Adrenal gland (tissue), 12 donors: ENCODE results near the gene MBD3L2B. TPM values are rescaled to one million over a fixed set of nuclear protein-coding genes. Genes with fewer than 3 reads are reported as not detected.

Experiments used
- DNase-seq, 7 donors: peaks; one replicate each; pipeline ENCODE4 v3.0.0-alpha.2; 2019 to 2020
- H3K27ac ChIP-seq, 5 donors: fragments of 200-600 bp; sonication (generic) in 4 of 5; 1 replicate in 3 of 5; 2 replicates in 2 of 5; pipeline versions ENCODE4 v1.5.1 to v1.8.0; 2016 to 2020; ENCODE audit warnings: mild to moderate bottlenecking in 1 of 5
- H3K27me3 ChIP-seq: fragments of 200-600 bp; 2 replicates; pipeline ENCODE4 v1.8.0; 2021
- H3K36me3 ChIP-seq, 2 donors: fragments of 200-600 bp; replicated peaks in 1 of 2; 1 replicate in 1 of 2; 2 replicates in 1 of 2; pipeline versions ENCODE4 v1.5.1 to v1.8.0; 2018 to 2022
- H3K4me1 ChIP-seq, 2 donors: fragments of 200-600 bp; replicated peaks in 1 of 2; 1 replicate in 1 of 2; 2 replicates in 1 of 2; pipeline versions ENCODE4 v1.5.1 to v1.8.0; 2018 to 2021
- H3K4me3 ChIP-seq, 4 donors: fragments of 200-600 bp; sonication (generic) in 3 of 4; one replicate each; pipeline ENCODE4 v1.5.1; 2016 to 2018
- H3K9me3 ChIP-seq, 3 donors: fragments of 200-600 bp; sonication (generic) in 1 of 3; replicated peaks in 1 of 3; 1 replicate in 2 of 3; 2 replicates in 1 of 3; pipeline versions ENCODE4 v1.5.1 to v1.8.0; 2016 to 2021
- POLR2A ChIP-seq, 2 donors: fragments of 450-650 bp; IDR thresholded peaks; one replicate each; pipeline ENCODE4 v1.6.1; 2017; ENCODE audit warnings: antibody characterized with exemption in 2 of 2, mild to moderate bottlenecking in 2 of 2, moderate library complexity in 1 of 2
- WGBS, 4 donors: extraction: QIAGEN DNeasy Blood & Tissue Kit in 2 of 4; methylation state at CpG; one replicate each; pipeline versions ENCODE4 v1.1.5 to v1.1.7; 2013 to 2017; 5-methylcytosine and 5-hydroxymethylcytosine counted together
- intact Hi-C, 2 donors: fragments of 100-400 bp; cut with DNase I; formaldehyde crosslinking; loops; one replicate each; pipeline versions ENCODE4 v1.14.1 to v1.15.0; 2022 to 2023
- polyA plus RNA-seq, 3 donors: library from polyadenylated mRNA; stranded (reverse); fragments of 200-250 nt in 2 of 3; fragments of 350-450 nt in 1 of 3; fragmentation: Illumina TruSeq in 1 of 3; extraction: RNeasy Lipid Tissue Mini Kit (QIAGEN cat#74804) in 1 of 3; gene quantifications; one replicate each; pipeline ENCODE4 v1.2.3, GENCODE V29; 2013 to 2014
- total RNA-seq, 9 donors: library from RNA; depleted of rRNA in 4 of 9; stranded (reverse); fragments of >200 nt in 4 of 9; fragments of 120-200 nt in 1 of 9; fragmentation: NEBNext Ultra II Directional in 1 of 9; extraction: Animal tissue kit (Norgen Biotek cat#: 25700) in 1 of 9; gene quantifications; one replicate each; pipeline versions ENCODE4 v1.1.0 to v1.2.4, GENCODE V29; 2013 to 2023
- TF ChIP-seq, protein P1 (sequence below), 6 experiments: fragments of 450-650 bp in 4 of 6; fragments of 200-600 bp in 2 of 6; sonication (generic) in 1 of 6; IDR thresholded peaks; 1 replicate in 5 of 6; 2 replicates in 1 of 6; pipeline versions ENCODE4 v1.5.1 to v1.8.0; 2016 to 2021; ENCODE audit warnings: antibody characterized with exemption in 6 of 6, mild to moderate bottlenecking in 2 of 6, moderate library complexity in 1 of 6
- donor health status: healthy with polysubstance abuse.
- donor health status: Bipolar disorder and iron deficiency.
- donor health status: DM: yes; HTN: yes; CAD: no.
- donor health status: DM: no; HTN: no; CAD: no.
- donor health status: DM: no; HTN: no; CAD: no.
- donor health status: DM: yes; HTN: yes; CAD: no.

MBD3L2B gene
- total and polyA plus RNA-seq, 12 donors = not detected

DNA sequence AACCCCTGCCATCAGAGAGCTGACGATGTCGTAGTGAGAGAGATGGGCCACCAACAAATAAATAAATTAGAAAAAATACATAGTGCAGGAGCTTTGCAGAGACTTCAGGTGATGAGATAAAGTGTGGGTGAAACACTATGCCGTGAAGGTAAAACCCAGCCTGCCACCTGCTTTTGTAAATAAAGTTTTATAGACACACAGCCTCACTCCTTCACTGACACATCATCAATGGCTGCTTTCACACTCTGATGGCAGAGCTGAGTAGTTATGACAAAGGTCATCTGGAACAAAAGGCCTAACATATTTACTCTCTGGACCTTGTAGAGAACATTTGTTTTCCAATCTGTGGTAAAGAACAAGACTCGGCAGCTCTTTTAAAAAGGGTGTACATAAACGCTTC, 45.0 kb downstream of the MBD3L2B start:
- 78 to 85% (median 82%) methylated on average over 5 of the region's 5 CpGs for WGBS, 4 donors
- Histone ChIP-seq H3K27me3 (no peaks in the 10 kb centered on the region), H3K4me3 (no peak overlapping the region), H3K9me3 (no peaks in the 10 kb centered on the region), H3K27ac (no peak overlapping the region), H3K36me3 (no peaks in the 10 kb centered on the region), H3K4me1 (no peaks in the 10 kb centered on the region)
- DNase-seq = no peak
- intact Hi-C loops = no loop called here
- TF ChIP-seq POLR2A (IDR thresholded peaks at IDR 0.05) = no peak
- TF ChIP-seq, protein P1, sequence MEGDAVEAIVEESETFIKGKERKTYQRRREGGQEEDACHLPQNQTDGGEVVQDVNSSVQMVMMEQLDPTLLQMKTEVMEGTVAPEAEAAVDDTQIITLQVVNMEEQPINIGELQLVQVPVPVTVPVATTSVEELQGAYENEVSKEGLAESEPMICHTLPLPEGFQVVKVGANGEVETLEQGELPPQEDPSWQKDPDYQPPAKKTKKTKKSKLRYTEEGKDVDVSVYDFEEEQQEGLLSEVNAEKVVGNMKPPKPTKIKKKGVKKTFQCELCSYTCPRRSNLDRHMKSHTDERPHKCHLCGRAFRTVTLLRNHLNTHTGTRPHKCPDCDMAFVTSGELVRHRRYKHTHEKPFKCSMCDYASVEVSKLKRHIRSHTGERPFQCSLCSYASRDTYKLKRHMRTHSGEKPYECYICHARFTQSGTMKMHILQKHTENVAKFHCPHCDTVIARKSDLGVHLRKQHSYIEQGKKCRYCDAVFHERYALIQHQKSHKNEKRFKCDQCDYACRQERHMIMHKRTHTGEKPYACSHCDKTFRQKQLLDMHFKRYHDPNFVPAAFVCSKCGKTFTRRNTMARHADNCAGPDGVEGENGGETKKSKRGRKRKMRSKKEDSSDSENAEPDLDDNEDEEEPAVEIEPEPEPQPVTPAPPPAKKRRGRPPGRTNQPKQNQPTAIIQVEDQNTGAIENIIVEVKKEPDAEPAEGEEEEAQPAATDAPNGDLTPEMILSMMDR (IDR thresholded peaks at IDR 0.05) = no peak

DNA sequence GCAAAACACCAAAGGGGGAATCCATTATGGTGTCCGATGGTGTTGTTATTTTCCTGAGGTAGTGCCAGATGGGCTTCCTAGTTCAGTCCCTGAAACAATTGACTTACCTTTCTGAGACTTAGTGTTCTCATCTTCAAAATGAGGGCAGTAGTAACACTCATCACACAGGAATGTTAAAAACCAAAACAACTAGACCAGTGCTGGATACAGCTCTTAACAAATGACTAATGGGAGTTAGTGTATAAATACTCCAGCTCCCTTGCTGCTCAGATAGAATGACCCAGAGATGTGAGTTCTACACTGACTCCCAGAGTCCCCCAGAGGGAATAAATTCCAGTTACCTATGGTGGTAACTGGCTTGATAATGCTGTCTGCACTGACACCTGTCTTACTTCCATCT, 49.9 kb downstream of the MBD3L2B start:
- Histone ChIP-seq H3K4me1 (no peaks in the 10 kb centered on the region), H3K27me3 (no peaks in the 10 kb centered on the region), H3K4me3 (no peak overlapping the region), H3K27ac (no peak overlapping the region), H3K9me3 (no peaks in the 10 kb centered on the region), H3K36me3 (no peaks in the 10 kb centered on the region)
- no peak for DNase-seq
- intact Hi-C loops = no loop called here
- 75 to 100% (median 87%) methylated on average over 1 of the region's 1 CpG for WGBS, 4 donors
- TF ChIP-seq POLR2A (IDR thresholded peaks at IDR 0.05) = no peak
- TF ChIP-seq, protein P1 (IDR thresholded peaks at IDR 0.05) = no peak

GRCh38 chr19:6970443-6970842, 50.8 kb downstream of the MBD3L2B start:
- Histone ChIP-seq H3K4me1 (no peaks in the 10 kb centered on the region), H3K36me3 (no peaks in the 10 kb centered on the region), H3K27ac (no peak overlapping the region), H3K27me3 (no peaks in the 10 kb centered on the region), H3K9me3 (no peaks in the 10 kb centered on the region), H3K4me3 (no peak overlapping the region)
- peak in 3 of 7 donors; percentile 10 to 23 (median 14) for DNase-seq
- WGBS, 4 donors = 67 to 72% (median 71%) methylated on average over 4 to 5 of the region's 5 CpGs
- intact Hi-C loops = no loop called here
- TF ChIP-seq, protein P1 (IDR thresholded peaks at IDR 0.05) = no peak
- TF ChIP-seq POLR2A (IDR thresholded peaks at IDR 0.05) = no peak

- WGBS, 4 donors = 48 to 56% (median 54%) methylated on average over 2 of the region's 2 CpGs
- intact Hi-C loops = no loop called here
Observed at GRCh38 chr19:6970021-6970420, 51.2 kb downstream of the MBD3L2B start.

More at GRCh38 chr19:6970021-6970420, 51.2 kb downstream of the MBD3L2B start:
- Histone ChIP-seq H3K27ac (no peak overlapping the region), H3K4me1 (no peaks in the 10 kb centered on the region), H3K36me3 (no peaks in the 10 kb centered on the region), H3K27me3 (no peaks in the 10 kb centered on the region), H3K4me3 (no peak overlapping the region), H3K9me3 (no peaks in the 10 kb centered on the region)
- TF ChIP-seq POLR2A (IDR thresholded peaks at IDR 0.05) = no peak
- TF ChIP-seq, protein P1 (IDR thresholded peaks at IDR 0.05) = no peak
- DNase-seq = no peak
